DMS153 (cell line): ENCODE measurements around the gene HIP1R.
A peak's percentile ranks its signal among the peaks of the same experiment; 100 is the strongest.
"Not testable (repeated sequence)": the region's sequence is repeated elsewhere in the genome, so short reads cannot be mapped to it uniquely, and the experiment has no call there.

Source experiments
- DNase-seq: peaks from one replicate; lab custom pipeline; 2025; lab: John Stamatoyannopoulos, UW

The HIP1R gene

GRCh38 chr12:122873540-122873939 is 38.3 kb downstream of the HIP1R start:
- no peak for DNase-seq

GRCh38 chr12:122874081-122874480 is 38.8 kb downstream of the HIP1R start:
- no peak for DNase-seq

- no peak for DNase-seq
These were observed 40.4 kb downstream of the HIP1R start for GRCh38 chr12:122875590-122876220.

GRCh38 chr12:122876281-122876680 is 41.0 kb downstream of the HIP1R start:
- not testable (repeated sequence) for DNase-seq

GRCh38 chr12:122876731-122877130 is 41.5 kb downstream of the HIP1R start:
- no peak for DNase-seq

- DNase-seq, result no peak
These were observed 43.7 kb downstream of the HIP1R start for GRCh38 chr12:122878780-122879612.

- DNase-seq, result no peak
These were observed 45.0 kb downstream of the HIP1R start for GRCh38 chr12:122880155-122880667.

GRCh38 chr12:122880668-122881067 is 45.4 kb downstream of the HIP1R start:
- DNase-seq, result no peak

GRCh38 chr12:122882908-122883558 is 47.8 kb downstream of the HIP1R start:
- no peak for DNase-seq

- no peak for DNase-seq
These were observed 49.0 kb downstream of the HIP1R start for GRCh38 chr12:122884091-122884826.

- no peak for DNase-seq
These were observed 49.6 kb downstream of the HIP1R start for GRCh38 chr12:122884860-122885259.

GRCh38 chr12:122886161-122886560 is 50.9 kb downstream of the HIP1R start:
- no peak for DNase-seq

- no peak for DNase-seq
These were observed 51.9 kb downstream of the HIP1R start for GRCh38 chr12:122886851-122887818.

GRCh38 chr12:122887819-122888212 is 52.6 kb downstream of the HIP1R start:
- no peak for DNase-seq

GRCh38 chr12:122888232-122888752 is 53.0 kb downstream of the HIP1R start:
- peak; percentile 85 for DNase-seq

- DNase-seq, result no peak
These were observed 54.7 kb downstream of the HIP1R start for GRCh38 chr12:122889761-122890520.

GRCh38 chr12:122891661-122892525 is 56.6 kb downstream of the HIP1R start:
- no peak for DNase-seq

- DNase-seq, result not testable (repeated sequence)
These were observed 57.5 kb downstream of the HIP1R start for GRCh38 chr12:122892724-122893123.
